Measurements from ENCODE around the gene HLA-DPA1. TPM values are rescaled to one million over a fixed set of nuclear protein-coding genes. Genes with fewer than 3 reads are reported as not detected.

The HLA-DPA1 gene
- total RNA-seq, 1 donor from 2014 or later, result 82.3 TPM

GRCh38 chr6:33112148-33112547, 38.7 kb upstream of the HLA-DPA1 start:
- H3K4me1 ChIP-seq, result no peaks in the 10 kb centered on the region
- DNase-seq (ENCODE audit: extremely low spot score in 2 of 2), result no peak
- H3K4me3 ChIP-seq, result no peak overlapping the region
- H3K27ac ChIP-seq, result no peak overlapping the region
- no peaks in the 10 kb centered on the region for H3K36me3 ChIP-seq
- intact Hi-C loops (cut with DNase I), result loop anchor here (10.0 kb wide), 1 partner anchor 133 kb away; no protein-coding TSS in a partner anchor
- H3K9me3 ChIP-seq, result no peaks in the 10 kb centered on the region
- H3K27me3 ChIP-seq, result no peaks in the 10 kb centered on the region
- TF ChIP-seq POLR2A (IDR thresholded peaks at IDR 0.05), result no peak
- TF ChIP-seq, protein P1, sequence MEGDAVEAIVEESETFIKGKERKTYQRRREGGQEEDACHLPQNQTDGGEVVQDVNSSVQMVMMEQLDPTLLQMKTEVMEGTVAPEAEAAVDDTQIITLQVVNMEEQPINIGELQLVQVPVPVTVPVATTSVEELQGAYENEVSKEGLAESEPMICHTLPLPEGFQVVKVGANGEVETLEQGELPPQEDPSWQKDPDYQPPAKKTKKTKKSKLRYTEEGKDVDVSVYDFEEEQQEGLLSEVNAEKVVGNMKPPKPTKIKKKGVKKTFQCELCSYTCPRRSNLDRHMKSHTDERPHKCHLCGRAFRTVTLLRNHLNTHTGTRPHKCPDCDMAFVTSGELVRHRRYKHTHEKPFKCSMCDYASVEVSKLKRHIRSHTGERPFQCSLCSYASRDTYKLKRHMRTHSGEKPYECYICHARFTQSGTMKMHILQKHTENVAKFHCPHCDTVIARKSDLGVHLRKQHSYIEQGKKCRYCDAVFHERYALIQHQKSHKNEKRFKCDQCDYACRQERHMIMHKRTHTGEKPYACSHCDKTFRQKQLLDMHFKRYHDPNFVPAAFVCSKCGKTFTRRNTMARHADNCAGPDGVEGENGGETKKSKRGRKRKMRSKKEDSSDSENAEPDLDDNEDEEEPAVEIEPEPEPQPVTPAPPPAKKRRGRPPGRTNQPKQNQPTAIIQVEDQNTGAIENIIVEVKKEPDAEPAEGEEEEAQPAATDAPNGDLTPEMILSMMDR (IDR thresholded peaks at IDR 0.05), result no peak
- TF ChIP-seq POLR2AphosphoS5 (IDR thresholded peaks at IDR 0.05; ENCODE audit: insufficient read depth in 1 of 2, low read depth in 1 of 2), result no peak

GRCh38 chr6:33108307-33108706, 34.9 kb upstream of the HLA-DPA1 start:
- no peaks in the 10 kb centered on the region for H3K27me3 ChIP-seq
- no peak for TF ChIP-seq POLR2A (IDR thresholded peaks at IDR 0.05)
- no peak for TF ChIP-seq POLR2AphosphoS5 (IDR thresholded peaks at IDR 0.05; ENCODE audit: insufficient read depth in 1 of 2, low read depth in 1 of 2)
- TF ChIP-seq, protein P1 (IDR thresholded peaks at IDR 0.05), result no peak
- H3K4me3 ChIP-seq, result no peak overlapping the region
- DNase-seq (ENCODE audit: extremely low spot score in 2 of 2), result no peak
- H3K36me3 ChIP-seq, result no peaks in the 10 kb centered on the region
- no peaks in the 10 kb centered on the region for H3K4me1 ChIP-seq
- intact Hi-C loops (cut with DNase I), result no loop called here
- no peaks in the 10 kb centered on the region for H3K9me3 ChIP-seq
- no peak overlapping the region for H3K27ac ChIP-seq

- H3K4me1 ChIP-seq, result no peaks in the 10 kb centered on the region
- no peaks in the 10 kb centered on the region for H3K36me3 ChIP-seq
- H3K9me3 ChIP-seq, result no peaks in the 10 kb centered on the region
- H3K27me3 ChIP-seq, result no peaks in the 10 kb centered on the region
- intact Hi-C loops (cut with DNase I), result no loop called here
- no peak for DNase-seq (ENCODE audit: extremely low spot score in 2 of 2)
- no peak overlapping the region for H3K27ac ChIP-seq
- TF ChIP-seq, protein P1 (IDR thresholded peaks at IDR 0.05), result no peak
- TF ChIP-seq POLR2A (IDR thresholded peaks at IDR 0.05), result no peak
- H3K4me3 ChIP-seq, result no peak overlapping the region
These were observed 34.2 kb upstream of the HLA-DPA1 start for GRCh38 chr6:33107641-33108040.

DNA sequence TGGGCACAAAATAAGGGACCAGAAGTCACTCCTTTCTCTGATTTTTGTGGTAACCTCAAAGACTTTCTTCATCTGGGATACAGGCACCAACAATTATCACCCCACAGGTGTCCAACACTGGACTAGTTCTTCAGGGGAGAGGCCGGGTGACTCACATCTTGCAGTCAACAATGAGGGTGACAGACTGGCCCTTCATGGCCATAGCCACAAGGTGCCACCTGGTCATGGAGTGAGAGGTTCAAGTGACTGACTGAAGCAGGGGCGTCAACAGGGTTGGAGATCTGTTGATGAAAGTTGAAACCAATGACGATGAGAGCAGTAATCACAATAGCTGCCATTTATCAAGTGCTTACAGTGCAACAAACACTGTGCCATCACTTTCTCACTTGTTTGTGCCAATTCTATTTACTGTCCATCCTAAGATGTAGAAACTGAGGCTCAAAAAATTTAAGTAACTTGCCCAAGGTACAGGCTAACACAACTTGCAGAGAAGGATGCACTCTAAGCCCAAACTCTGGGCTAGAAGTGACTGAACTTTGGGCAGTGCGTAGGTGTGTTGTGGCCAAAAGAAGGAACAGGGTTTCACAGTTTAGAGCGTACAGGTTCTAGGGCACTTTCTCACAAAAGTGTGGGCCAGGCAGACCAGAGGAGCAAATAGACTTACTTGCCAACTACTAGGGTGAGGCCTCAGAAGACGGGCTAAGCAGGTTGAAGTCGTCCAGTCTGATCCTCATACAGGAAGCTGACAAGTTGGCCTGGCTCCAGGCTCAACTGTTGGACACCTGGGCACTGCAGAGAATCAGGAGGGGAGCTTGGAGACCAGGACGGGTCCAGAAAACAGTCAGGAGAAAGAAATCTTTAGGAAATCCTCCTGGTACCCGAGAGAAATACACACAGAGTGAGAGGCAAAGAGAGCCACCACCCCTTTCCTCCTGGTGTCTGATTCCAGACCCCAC, 32.7 kb upstream of the HLA-DPA1 start:
- intact Hi-C loops (cut with DNase I), result no loop called here
- no peak overlapping the region for H3K27ac ChIP-seq
- no peaks in the 10 kb centered on the region for H3K4me1 ChIP-seq
- no peaks in the 10 kb centered on the region for H3K27me3 ChIP-seq
- no peak overlapping the region for H3K4me3 ChIP-seq
- DNase-seq (ENCODE audit: extremely low spot score in 2 of 2), result no peak
- no peaks in the 10 kb centered on the region for H3K36me3 ChIP-seq
- no peaks in the 10 kb centered on the region for H3K9me3 ChIP-seq
- TF ChIP-seq POLR2AphosphoS5 (IDR thresholded peaks at IDR 0.05; ENCODE audit: insufficient read depth in 1 of 2, low read depth in 1 of 2) (no peak), POLR2A (IDR thresholded peaks at IDR 0.05) (no peak)
- TF ChIP-seq, protein P1 (IDR thresholded peaks at IDR 0.05), result no peak

DNA sequence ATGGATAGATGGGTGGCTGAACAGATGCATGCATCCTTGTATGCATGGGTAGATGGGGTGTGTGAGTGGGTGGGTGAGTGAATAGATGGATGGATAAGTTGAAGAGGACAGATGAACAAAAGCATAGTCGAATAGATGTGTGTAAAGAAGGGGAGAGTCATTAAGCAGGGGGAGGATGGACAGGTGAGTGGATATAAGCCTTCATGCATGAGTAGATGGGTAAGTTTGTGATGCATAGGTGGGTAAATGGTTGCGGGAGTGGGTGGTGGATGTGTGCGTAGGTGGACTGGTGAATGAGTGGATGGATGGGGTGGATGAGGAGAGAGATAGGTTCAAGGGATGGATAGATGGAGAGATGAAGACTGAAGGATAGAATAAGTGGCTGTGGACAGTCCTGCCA, 31.9 kb upstream of the HLA-DPA1 start:
- TF ChIP-seq, protein P1 (IDR thresholded peaks at IDR 0.05), result no peak
- no peak for TF ChIP-seq POLR2AphosphoS5 (IDR thresholded peaks at IDR 0.05; ENCODE audit: insufficient read depth in 1 of 2, low read depth in 1 of 2)
- no peak for TF ChIP-seq POLR2A (IDR thresholded peaks at IDR 0.05)
- no peak for DNase-seq (ENCODE audit: extremely low spot score in 2 of 2)
- Histone ChIP-seq H3K36me3 (no peaks in the 10 kb centered on the region), H3K27me3 (no peaks in the 10 kb centered on the region), H3K9me3 (no peaks in the 10 kb centered on the region), H3K4me3 (no peak overlapping the region), H3K4me1 (no peaks in the 10 kb centered on the region), H3K27ac (no peak overlapping the region)
- intact Hi-C loops (cut with DNase I), result no loop called here
